Sigmoid colon (tissue), 7 donors: ENCODE measurements around the gene STX7. TPM values are rescaled to one million over a fixed set of nuclear protein-coding genes. Genes with fewer than 3 reads are reported as not detected.

Experiments
- DNase-seq: peaks from one replicate; pipeline ENCODE4 v3.0.0-alpha.2; 2019
- H3K27ac ChIP-seq, 4 donors: fragments of 200-600 bp; sonication (generic); one replicate each; pipeline ENCODE4 v1.5.1; 2016 to 2019; ENCODE audit warnings: mild to moderate bottlenecking in 1 of 4
- H3K27me3 ChIP-seq, 3 donors: fragments of 200-600 bp; sonication (generic); one replicate each; pipeline ENCODE4 v1.5.1; 2019; ENCODE audit warnings: mild to moderate bottlenecking in 1 of 3
- H3K36me3 ChIP-seq, 4 donors: fragments of 200-600 bp; sonication (generic); one replicate each; pipeline ENCODE4 v1.5.1; 2016 to 2019
- H3K4me1 ChIP-seq, 4 donors: fragments of 200-600 bp; sonication (generic); one replicate each; pipeline ENCODE4 v1.5.1; 2017 to 2019
- H3K4me3 ChIP-seq, 4 donors: fragments of 200-600 bp; sonication (generic); one replicate each; pipeline ENCODE4 v1.5.1; 2017 to 2019; ENCODE audit warnings: mild to moderate bottlenecking in 2 of 4, moderate library complexity in 1 of 4
- H3K9me3 ChIP-seq, 4 donors: fragments of 200-600 bp in 3 of 4; sonication (generic) in 3 of 4; one replicate each; pipeline versions ENCODE4 v1.5.1 to v1.6.1; 2013 to 2019
- EP300 ChIP-seq, 4 donors: sonication (generic); formaldehyde crosslinking; IDR thresholded peaks; one replicate each; pipeline ENCODE4 v1.6.1; 2017; ENCODE audit warnings: antibody characterized with exemption in 4 of 4
- POLR2A ChIP-seq, 2 donors: fragments of 450-650 bp; IDR thresholded peaks; one replicate each; pipeline ENCODE4 v1.6.1; 2016; ENCODE audit warnings: antibody characterized with exemption in 2 of 2, mild to moderate bottlenecking in 2 of 2, moderate library complexity in 2 of 2
- POLR2AphosphoS5 ChIP-seq, 4 donors: sonication (generic); formaldehyde crosslinking; IDR thresholded peaks; one replicate each; pipeline ENCODE4 v1.6.1; 2017; ENCODE audit warnings: antibody characterized with exemption in 4 of 4
- WGBS, 2 donors: extraction: QIAGEN DNeasy Blood & Tissue Kit; methylation state at CpG; one replicate each; pipeline ENCODE4 v1.1.7; 2013; 5-methylcytosine and 5-hydroxymethylcytosine counted together
- intact Hi-C: fragments of 100-400 bp; cut with DNase I; formaldehyde crosslinking; loops from one replicate; pipeline ENCODE4 v1.15.1; 2023
- polyA plus RNA-seq, 3 donors: library from polyadenylated mRNA; stranded (reverse); fragments of 200-250 nt; gene quantifications; one replicate each; pipeline ENCODE4 v1.2.3, GENCODE V29; 2013
- total RNA-seq, 4 donors: library from RNA; depleted of rRNA; stranded (reverse); fragments of >200 nt; gene quantifications; one replicate each; pipeline ENCODE4 v1.1.0, GENCODE V29; 2016
- TF ChIP-seq, protein P1 (sequence below), 4 experiments: fragments of 450-650 bp in 3 of 4; fragments of 200-600 bp in 1 of 4; IDR thresholded peaks; one replicate each; pipeline ENCODE4 v1.5.1; 2016 to 2019; ENCODE audit warnings: antibody characterized with exemption in 4 of 4, mild to moderate bottlenecking in 3 of 4, moderate library complexity in 2 of 4
- donor health status: healthy with polysubstance abuse.
- donor health status: Bipolar disorder and iron deficiency.
- donor health status: healthy.

STX7 gene
- total and polyA plus RNA-seq, 7 donors: 27.1 to 72.5 (median 44.6) TPM

GRCh38 chr6:132412656-132413498 lies 100.0 kb downstream of the STX7 start:
- Histone ChIP-seq H3K27ac (no peak overlapping the region), H3K36me3 (no peaks in the 10 kb centered on the region), H3K27me3 (no peaks in the 10 kb centered on the region), H3K4me1 (no peaks in the 10 kb centered on the region), H3K9me3 (no peaks in the 10 kb centered on the region), H3K4me3 (no peak overlapping the region)
- no peak for DNase-seq
- TF ChIP-seq, protein P1, sequence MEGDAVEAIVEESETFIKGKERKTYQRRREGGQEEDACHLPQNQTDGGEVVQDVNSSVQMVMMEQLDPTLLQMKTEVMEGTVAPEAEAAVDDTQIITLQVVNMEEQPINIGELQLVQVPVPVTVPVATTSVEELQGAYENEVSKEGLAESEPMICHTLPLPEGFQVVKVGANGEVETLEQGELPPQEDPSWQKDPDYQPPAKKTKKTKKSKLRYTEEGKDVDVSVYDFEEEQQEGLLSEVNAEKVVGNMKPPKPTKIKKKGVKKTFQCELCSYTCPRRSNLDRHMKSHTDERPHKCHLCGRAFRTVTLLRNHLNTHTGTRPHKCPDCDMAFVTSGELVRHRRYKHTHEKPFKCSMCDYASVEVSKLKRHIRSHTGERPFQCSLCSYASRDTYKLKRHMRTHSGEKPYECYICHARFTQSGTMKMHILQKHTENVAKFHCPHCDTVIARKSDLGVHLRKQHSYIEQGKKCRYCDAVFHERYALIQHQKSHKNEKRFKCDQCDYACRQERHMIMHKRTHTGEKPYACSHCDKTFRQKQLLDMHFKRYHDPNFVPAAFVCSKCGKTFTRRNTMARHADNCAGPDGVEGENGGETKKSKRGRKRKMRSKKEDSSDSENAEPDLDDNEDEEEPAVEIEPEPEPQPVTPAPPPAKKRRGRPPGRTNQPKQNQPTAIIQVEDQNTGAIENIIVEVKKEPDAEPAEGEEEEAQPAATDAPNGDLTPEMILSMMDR (IDR thresholded peaks at IDR 0.05): no peak
- TF ChIP-seq POLR2A (IDR thresholded peaks at IDR 0.05) (no peak), EP300 (IDR thresholded peaks at IDR 0.05) (no peak), POLR2AphosphoS5 (IDR thresholded peaks at IDR 0.05) (no peak)
- WGBS, 2 donors: 83 to 88% methylated on average over 5 of the region's 5 CpGs
- intact Hi-C loops: no loop called here

DNA sequence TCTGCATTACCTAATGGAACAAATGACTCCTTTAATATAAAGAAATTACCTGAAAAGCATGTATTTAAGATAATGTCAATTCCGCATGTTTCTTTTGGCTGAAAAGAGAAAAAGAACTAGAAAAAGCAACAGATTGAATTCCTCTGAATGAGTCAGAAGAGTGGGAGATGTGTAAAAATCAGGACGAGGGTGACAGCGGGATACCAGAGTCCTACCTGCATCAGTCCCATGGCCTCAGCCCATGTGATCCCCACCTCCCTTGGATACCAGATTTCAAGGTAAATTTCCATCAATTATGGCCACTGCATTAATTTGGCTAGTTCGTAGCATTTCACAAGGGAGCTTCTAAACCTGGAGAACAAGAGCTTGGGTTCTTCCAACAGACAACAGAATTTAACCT lies 101.6 kb downstream of the STX7 start:
- Histone ChIP-seq H3K4me3 (no peak overlapping the region), H3K27me3 (no peaks in the 10 kb centered on the region), H3K4me1 (no peaks in the 10 kb centered on the region), H3K36me3 (no peaks in the 10 kb centered on the region), H3K27ac (no peak overlapping the region), H3K9me3 (no peaks in the 10 kb centered on the region)
- TF ChIP-seq POLR2AphosphoS5 (IDR thresholded peaks at IDR 0.05) (no peak), EP300 (IDR thresholded peaks at IDR 0.05) (no peak), POLR2A (IDR thresholded peaks at IDR 0.05) (no peak)
- TF ChIP-seq, protein P1 (IDR thresholded peaks at IDR 0.05): no peak
- no peak for DNase-seq
- intact Hi-C loops: no loop called here
- 88% methylated on average over 4 of the region's 4 CpGs for WGBS, 2 donors

GRCh38 chr6:132410830-132411229 lies 102.1 kb downstream of the STX7 start:
- no peak for TF ChIP-seq POLR2AphosphoS5 (IDR thresholded peaks at IDR 0.05)
- no peak for TF ChIP-seq EP300 (IDR thresholded peaks at IDR 0.05)
- TF ChIP-seq, protein P1 (IDR thresholded peaks at IDR 0.05): no peak
- no peak for TF ChIP-seq POLR2A (IDR thresholded peaks at IDR 0.05)
- no peak for DNase-seq
- Histone ChIP-seq H3K27ac (no peak overlapping the region), H3K4me3 (no peak overlapping the region), H3K4me1 (no peaks in the 10 kb centered on the region), H3K27me3 (no peaks in the 10 kb centered on the region), H3K9me3 (no peaks in the 10 kb centered on the region), H3K36me3 (no peaks in the 10 kb centered on the region)
- intact Hi-C loops: no loop called here
- WGBS, 2 donors: 63 to 76% methylated on average over 3 of the region's 3 CpGs

GRCh38 chr6:132405143-132405915 lies 107.6 kb downstream of the STX7 start:
- DNase-seq: no peak
- TF ChIP-seq POLR2A (IDR thresholded peaks at IDR 0.05) (no peak), POLR2AphosphoS5 (IDR thresholded peaks at IDR 0.05) (no peak), EP300 (IDR thresholded peaks at IDR 0.05) (no peak)
- peaks cover 0 to 12% (median 9%) of the 10 kb centered on the region in 3 donors for H3K27me3 ChIP-seq
- no peak overlapping the region for H3K4me3 ChIP-seq
- H3K27ac ChIP-seq: peak overlapping the region in 1 of 4 donors; percentile 4
- peaks cover 0 to 10% (median 9%) of the 10 kb centered on the region in 4 donors for H3K4me1 ChIP-seq
- no peaks in the 10 kb centered on the region for H3K36me3 ChIP-seq
- 55 to 63% methylated on average over 2 of the region's 2 CpGs for WGBS, 2 donors
- no peaks in the 10 kb centered on the region for H3K9me3 ChIP-seq
- intact Hi-C loops: no loop called here

DNA sequence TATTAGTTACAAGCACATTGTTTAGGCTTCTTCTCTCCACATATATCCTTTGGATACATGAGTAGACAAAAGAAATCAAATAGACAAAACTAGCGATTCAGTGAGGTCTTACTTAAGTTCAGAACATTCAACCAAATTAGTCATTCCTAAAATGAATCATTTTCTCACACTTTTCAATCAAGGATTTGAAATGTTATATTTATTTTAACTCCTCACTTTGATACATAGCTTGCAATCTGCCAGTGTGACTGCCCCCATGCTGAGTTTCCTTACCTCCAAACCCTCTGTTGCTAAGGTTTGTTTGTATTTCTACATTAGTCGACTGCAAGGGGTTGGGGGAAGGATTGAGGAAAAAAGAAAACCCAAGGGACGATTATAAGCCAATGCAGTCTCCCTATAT lies 108.2 kb downstream of the STX7 start:
- Histone ChIP-seq H3K9me3 (no peaks in the 10 kb centered on the region), H3K36me3 (no peaks in the 10 kb centered on the region), H3K27me3 (peaks cover 0 to 12% (median 9%) of the 10 kb centered on the region in 3 donors), H3K4me3 (no peak overlapping the region), H3K27ac (peak overlapping the region in 1 of 4 donors; percentile 4), H3K4me1 (peaks cover 0 to 13% (median 12%) of the 10 kb centered on the region in 4 donors)
- no peak for DNase-seq
- TF ChIP-seq, protein P1 (IDR thresholded peaks at IDR 0.05): no peak
- no peak for TF ChIP-seq EP300 (IDR thresholded peaks at IDR 0.05)
- TF ChIP-seq POLR2AphosphoS5 (IDR thresholded peaks at IDR 0.05): no peak
- intact Hi-C loops: no loop called here
- 37 to 44% methylated on average over 3 of the region's 3 CpGs for WGBS, 2 donors
